Testis (tissue), 2 donors: ENCODE measurements around the gene WDR76.

Experiments used
- POLR2A ChIP-seq: fragments of 450-650 bp; IDR thresholded peaks from one replicate; pipeline ENCODE4 v1.6.1; 2017; ENCODE audit warnings: antibody characterized with exemption, mild to moderate bottlenecking, moderate library complexity
- TF ChIP-seq, protein P1 (sequence below), 3 experiments: fragments of 450-650 bp in 2 of 3; fragments of 200-600 bp in 1 of 3; sonication (generic) in 1 of 3; IDR thresholded peaks; one replicate each; pipeline ENCODE4 v1.5.1; 2016 to 2019; ENCODE audit warnings: antibody characterized with exemption in 3 of 3, mild to moderate bottlenecking in 2 of 3, moderate library complexity in 1 of 3

DNA sequence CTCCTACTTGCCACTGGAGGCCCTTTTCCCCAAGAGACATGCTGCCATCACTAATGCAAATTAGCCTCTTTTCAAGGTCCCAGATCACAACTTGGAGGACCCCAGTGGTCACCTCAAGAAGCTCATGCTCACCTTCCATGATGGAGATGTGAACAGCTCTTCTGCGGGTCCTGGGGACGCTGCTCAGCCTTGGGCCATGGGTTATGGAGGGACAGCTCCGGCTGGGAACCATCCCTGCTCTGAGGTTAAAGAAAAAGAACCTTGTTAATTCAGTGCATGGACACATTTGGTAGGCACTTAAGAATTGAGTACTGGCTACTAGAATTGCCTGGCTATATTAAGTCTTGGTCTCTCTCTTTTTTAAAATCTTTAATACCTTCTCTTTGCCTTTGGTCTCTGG is 56.8 kb downstream of the WDR76 start:
- TF ChIP-seq, protein P1, sequence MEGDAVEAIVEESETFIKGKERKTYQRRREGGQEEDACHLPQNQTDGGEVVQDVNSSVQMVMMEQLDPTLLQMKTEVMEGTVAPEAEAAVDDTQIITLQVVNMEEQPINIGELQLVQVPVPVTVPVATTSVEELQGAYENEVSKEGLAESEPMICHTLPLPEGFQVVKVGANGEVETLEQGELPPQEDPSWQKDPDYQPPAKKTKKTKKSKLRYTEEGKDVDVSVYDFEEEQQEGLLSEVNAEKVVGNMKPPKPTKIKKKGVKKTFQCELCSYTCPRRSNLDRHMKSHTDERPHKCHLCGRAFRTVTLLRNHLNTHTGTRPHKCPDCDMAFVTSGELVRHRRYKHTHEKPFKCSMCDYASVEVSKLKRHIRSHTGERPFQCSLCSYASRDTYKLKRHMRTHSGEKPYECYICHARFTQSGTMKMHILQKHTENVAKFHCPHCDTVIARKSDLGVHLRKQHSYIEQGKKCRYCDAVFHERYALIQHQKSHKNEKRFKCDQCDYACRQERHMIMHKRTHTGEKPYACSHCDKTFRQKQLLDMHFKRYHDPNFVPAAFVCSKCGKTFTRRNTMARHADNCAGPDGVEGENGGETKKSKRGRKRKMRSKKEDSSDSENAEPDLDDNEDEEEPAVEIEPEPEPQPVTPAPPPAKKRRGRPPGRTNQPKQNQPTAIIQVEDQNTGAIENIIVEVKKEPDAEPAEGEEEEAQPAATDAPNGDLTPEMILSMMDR (IDR thresholded peaks at IDR 0.05), result no peak
- no peak for TF ChIP-seq POLR2A
